Esophagus squamous epithelium (tissue), 4 donors: ENCODE data around the gene PFKFB3.

ENCODE experiments used
- POLR2A ChIP-seq, 4 donors: fragments of 450-650 bp; IDR thresholded peaks; one replicate each; pipeline ENCODE4 v1.6.1; 2017; ENCODE audit warnings: antibody characterized with exemption in 4 of 4, mild to moderate bottlenecking in 4 of 4, moderate library complexity in 3 of 4
- TF ChIP-seq, protein P1 (sequence below), 6 experiments: fragments of 450-650 bp in 4 of 6; fragments of 200-600 bp in 2 of 6; sonication (generic) in 2 of 6; IDR thresholded peaks; one replicate each; pipeline ENCODE4 v1.5.1; 2016 to 2019; ENCODE audit warnings: antibody characterized with exemption in 6 of 6, mild to moderate bottlenecking in 4 of 6, moderate library complexity in 4 of 6

DNA sequence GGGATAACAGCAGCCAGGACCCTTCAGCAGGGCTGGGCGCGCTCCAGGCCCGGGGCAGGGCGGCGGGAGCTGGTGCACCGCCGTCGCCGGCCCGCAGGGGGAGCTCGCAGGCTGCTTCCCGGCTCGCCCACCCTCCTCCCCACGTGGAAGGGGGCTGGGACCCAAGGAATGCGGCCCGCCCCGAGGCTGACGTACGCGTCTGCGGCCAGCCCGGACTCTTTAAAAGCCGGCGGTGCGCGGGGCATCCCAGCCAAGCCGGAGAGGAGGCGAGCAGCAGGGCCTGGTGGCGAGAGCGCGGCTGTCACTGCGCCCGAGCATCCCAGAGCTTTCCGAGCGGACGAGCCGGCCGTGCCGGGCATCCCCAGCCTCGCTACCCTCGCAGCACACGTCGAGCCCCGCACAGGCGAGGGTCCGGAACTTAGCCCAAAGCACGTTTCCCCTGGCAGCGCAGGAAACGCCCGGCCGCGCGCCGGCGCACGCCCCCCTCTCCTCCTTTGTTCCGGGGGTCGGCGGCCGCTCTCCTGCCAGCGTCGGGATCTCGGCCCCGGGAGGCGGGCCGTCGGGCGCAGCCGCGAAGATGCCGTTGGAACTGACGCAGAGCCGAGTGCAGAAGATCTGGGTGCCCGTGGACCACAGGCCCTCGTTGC is at the start of gene PFKFB3:
- TF ChIP-seq, protein P1, sequence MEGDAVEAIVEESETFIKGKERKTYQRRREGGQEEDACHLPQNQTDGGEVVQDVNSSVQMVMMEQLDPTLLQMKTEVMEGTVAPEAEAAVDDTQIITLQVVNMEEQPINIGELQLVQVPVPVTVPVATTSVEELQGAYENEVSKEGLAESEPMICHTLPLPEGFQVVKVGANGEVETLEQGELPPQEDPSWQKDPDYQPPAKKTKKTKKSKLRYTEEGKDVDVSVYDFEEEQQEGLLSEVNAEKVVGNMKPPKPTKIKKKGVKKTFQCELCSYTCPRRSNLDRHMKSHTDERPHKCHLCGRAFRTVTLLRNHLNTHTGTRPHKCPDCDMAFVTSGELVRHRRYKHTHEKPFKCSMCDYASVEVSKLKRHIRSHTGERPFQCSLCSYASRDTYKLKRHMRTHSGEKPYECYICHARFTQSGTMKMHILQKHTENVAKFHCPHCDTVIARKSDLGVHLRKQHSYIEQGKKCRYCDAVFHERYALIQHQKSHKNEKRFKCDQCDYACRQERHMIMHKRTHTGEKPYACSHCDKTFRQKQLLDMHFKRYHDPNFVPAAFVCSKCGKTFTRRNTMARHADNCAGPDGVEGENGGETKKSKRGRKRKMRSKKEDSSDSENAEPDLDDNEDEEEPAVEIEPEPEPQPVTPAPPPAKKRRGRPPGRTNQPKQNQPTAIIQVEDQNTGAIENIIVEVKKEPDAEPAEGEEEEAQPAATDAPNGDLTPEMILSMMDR (IDR thresholded peaks at IDR 0.05), result peak; percentile 97 to 99 (median 99)
- TF ChIP-seq POLR2A (IDR thresholded peaks at IDR 0.05), result peak in 3 of 4 donors; percentile 94 to 99 (median 99)
